Osteoblast (primary cell): ENCODE measurements around the gene SNCB. TPM values are rescaled to one million over a fixed set of nuclear protein-coding genes. Genes with fewer than 3 reads are reported as not detected.

Source experiments
- DNase-seq: peaks from one replicate; pipeline ENCODE4 v3.0.0; 2011; ENCODE audit warnings: low spot score, mixed read lengths; ENCODE audit not compliant: insufficient read length; ENCODE audit errors: missing footprints
- H2AFZ ChIP-seq: 2 replicates; pipeline ENCODE4 v1.6.0; 2011; ENCODE audit warnings: mild to moderate bottlenecking, low read length
- H3K27ac ChIP-seq: 2 replicates; pipeline ENCODE4 v1.5.1; 2011; ENCODE audit warnings: mild to moderate bottlenecking, low read depth, low read length, moderate library complexity
- H3K27me3 ChIP-seq: 2 replicates; pipeline ENCODE4 v1.6.0; 2012; ENCODE audit warnings: mild to moderate bottlenecking, control low read depth, inconsistent platforms, low read length, moderate library complexity; ENCODE audit not compliant: insufficient read depth
- H3K36me3 ChIP-seq: 2 replicates; pipeline ENCODE4 v1.5.1; 2011; ENCODE audit warnings: mild to moderate bottlenecking, low read length, control low read depth, moderate library complexity; ENCODE audit not compliant: insufficient read depth
- H3K4me1 ChIP-seq: 2 replicates; pipeline ENCODE4 v1.5.1; 2011; ENCODE audit warnings: mild to moderate bottlenecking, low read length, control low read depth, moderate library complexity; ENCODE audit not compliant: insufficient read depth
- H3K4me2 ChIP-seq: 2 replicates; pipeline ENCODE4 v1.6.0; 2011; ENCODE audit warnings: mild to moderate bottlenecking, low read length; ENCODE audit not compliant: insufficient read depth
- H3K4me3 ChIP-seq: fragments of 200-600 bp; sonication (generic); 3 replicates; pipeline ENCODE4 v1.5.1; 2012; ENCODE audit warnings: mild to moderate bottlenecking, low read length, inconsistent platforms; ENCODE audit not compliant: insufficient read depth
- H3K79me2 ChIP-seq: 2 replicates; pipeline ENCODE4 v1.6.0; 2012; ENCODE audit warnings: mild to moderate bottlenecking, low read length, control low read depth, inconsistent platforms; ENCODE audit not compliant: insufficient read depth
- H3K9me3 ChIP-seq: 2 replicates; pipeline ENCODE4 v1.5.1; 2011; ENCODE audit warnings: low read depth, low read length, control low read depth
- H4K20me1 ChIP-seq: 2 replicates; pipeline ENCODE4 v1.6.0; 2012; ENCODE audit warnings: mild to moderate bottlenecking, low read length, control low read depth; ENCODE audit not compliant: insufficient read depth
- CTCF ChIP-seq: IDR thresholded peaks from 2 replicates; pipeline ENCODE4 v1.5.1; 2011; ENCODE audit warnings: mild to moderate bottlenecking, low read depth, low read length, moderate library complexity; ENCODE audit errors: extremely low read depth
- total RNA-seq: library from RNA; depleted of rRNA; stranded (reverse); fragments of >200 nt; gene quantifications from 2 replicates; pipeline ENCODE4 v1.2.3, GENCODE V29; 2012

The SNCB gene
- total RNA-seq, 1 donor, result not detected

- Histone ChIP-seq H3K4me1 (peaks cover 18% of the 10 kb centered on the region), H3K4me2 (peak overlapping the region; percentile 67), H3K27me3 (peaks cover 9% of the 10 kb centered on the region), H2AFZ (peak overlapping the region; percentile 51), H3K27ac (no peak overlapping the region), H4K20me1 (peaks cover 18% of the 10 kb centered on the region), H3K79me2 (no peaks in the 10 kb centered on the region), H3K4me3 (no peak overlapping the region), H3K36me3 (peaks cover 8% of the 10 kb centered on the region), H3K9me3 (no peaks in the 10 kb centered on the region)
- DNase-seq, result peak; percentile 98
- TF ChIP-seq CTCF, result peak; percentile 88
Observed at GRCh38 chr5:176658007-176658599, 27.8 kb upstream of the SNCB start.

GRCh38 chr5:176656467-176656990, 26.2 kb upstream of the SNCB start:
- peaks cover 4% of the 10 kb centered on the region for H3K79me2 ChIP-seq
- no peaks in the 10 kb centered on the region for H3K27me3 ChIP-seq
- no peak overlapping the region for H3K27ac ChIP-seq
- TF ChIP-seq CTCF, result no peak
- H3K4me1 ChIP-seq, result peaks cover 20% of the 10 kb centered on the region
- H4K20me1 ChIP-seq, result peaks cover 29% of the 10 kb centered on the region
- H3K9me3 ChIP-seq, result no peaks in the 10 kb centered on the region
- no peak overlapping the region for H2AFZ ChIP-seq
- H3K36me3 ChIP-seq, result peaks cover 8% of the 10 kb centered on the region
- H3K4me3 ChIP-seq, result no peak overlapping the region
- H3K4me2 ChIP-seq, result no peak overlapping the region
- DNase-seq, result no peak

- Histone ChIP-seq H3K4me1 (peaks cover 20% of the 10 kb centered on the region), H3K36me3 (peaks cover 8% of the 10 kb centered on the region), H3K27me3 (no peaks in the 10 kb centered on the region), H2AFZ (no peak overlapping the region), H3K27ac (no peak overlapping the region), H3K4me2 (no peak overlapping the region), H4K20me1 (peaks cover 36% of the 10 kb centered on the region), H3K9me3 (no peaks in the 10 kb centered on the region), H3K79me2 (peaks cover 20% of the 10 kb centered on the region), H3K4me3 (no peak overlapping the region)
- no peak for DNase-seq
- no peak for TF ChIP-seq CTCF
Observed at GRCh38 chr5:176654856-176655255, 24.5 kb upstream of the SNCB start.

- no peak for DNase-seq
- H3K4me3 ChIP-seq, result no peak overlapping the region
- H3K36me3 ChIP-seq, result peaks cover 8% of the 10 kb centered on the region
- no peak overlapping the region for H2AFZ ChIP-seq
- no peak overlapping the region for H3K27ac ChIP-seq
- no peaks in the 10 kb centered on the region for H3K27me3 ChIP-seq
- H4K20me1 ChIP-seq, result peaks cover 41% of the 10 kb centered on the region
- peaks cover 12% of the 10 kb centered on the region for H3K4me1 ChIP-seq
- TF ChIP-seq CTCF, result no peak
- H3K79me2 ChIP-seq, result peaks cover 26% of the 10 kb centered on the region
- H3K4me2 ChIP-seq, result no peak overlapping the region
- H3K9me3 ChIP-seq, result no peaks in the 10 kb centered on the region
Observed at GRCh38 chr5:176653401-176654385, 23.4 kb upstream of the SNCB start.
